ENCODE results near the gene PDLIM3. TPM values are rescaled to one million over a fixed set of nuclear protein-coding genes. Genes with fewer than 3 reads are reported as not detected.

The PDLIM3 gene
- total and polyA plus RNA-seq, 11 donors = 111 to 1,156 (median 246) TPM

DNA sequence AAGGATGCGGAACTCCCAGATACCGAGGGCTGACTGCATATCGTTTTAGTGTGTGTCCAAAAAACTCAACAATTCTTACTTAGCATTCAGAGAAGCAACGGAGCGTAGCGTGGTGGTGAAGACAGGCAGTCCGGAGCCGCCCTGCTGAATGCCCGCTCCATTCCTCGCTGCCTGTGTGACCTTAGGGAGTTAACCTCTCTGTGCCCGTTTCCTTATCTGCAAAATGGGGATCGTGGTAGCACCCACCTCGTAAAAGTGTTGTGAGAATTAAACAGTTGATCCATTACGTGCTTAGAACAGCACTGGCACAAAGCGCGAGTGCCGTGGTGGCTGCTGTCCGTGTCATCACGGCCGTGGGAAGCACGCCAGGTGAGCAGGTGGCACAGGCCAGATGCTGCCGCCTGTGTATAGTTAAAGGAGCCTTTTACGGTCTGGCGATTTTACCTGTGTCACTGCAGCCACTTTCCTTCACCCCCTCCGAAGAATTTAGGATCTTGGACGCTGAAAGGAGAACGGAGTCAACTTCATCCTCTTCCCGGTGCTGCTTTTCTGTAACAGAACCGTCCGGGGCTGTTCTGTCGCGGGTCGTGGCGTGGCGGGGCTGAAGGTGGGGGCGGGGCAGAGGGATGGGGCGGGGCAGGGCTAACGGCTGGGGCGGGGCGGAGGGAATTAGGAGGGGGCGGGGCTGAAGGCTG lies 64.7 kb downstream of the PDLIM3 start:
- peak overlapping the region; percentile 8 to 97 (median 64) for H3K4me3 ChIP-seq
- no peaks in the 10 kb centered on the region for H3K9me3 ChIP-seq
- intact Hi-C loops (cut with DNase I) = loop anchor here (1.0 to 10.0 kb wide), 9 partner anchors 43 to 564 kb away; partner anchors contain the start of gene UFSP2 (in 1 of the 10)
- H3K4me1 ChIP-seq = peaks cover 0 to 17% (median 6%) of the 10 kb centered on the region in 12 donors
- DNase-seq = peak; percentile 48 to 81 (median 66)
- H3K27ac ChIP-seq = peak overlapping the region in 8 of 12 donors; percentile 1 to 81 (median 44)
- no peak for TF ChIP-seq POLR2A (IDR thresholded peaks at IDR 0.05)
- TF ChIP-seq, protein P1, sequence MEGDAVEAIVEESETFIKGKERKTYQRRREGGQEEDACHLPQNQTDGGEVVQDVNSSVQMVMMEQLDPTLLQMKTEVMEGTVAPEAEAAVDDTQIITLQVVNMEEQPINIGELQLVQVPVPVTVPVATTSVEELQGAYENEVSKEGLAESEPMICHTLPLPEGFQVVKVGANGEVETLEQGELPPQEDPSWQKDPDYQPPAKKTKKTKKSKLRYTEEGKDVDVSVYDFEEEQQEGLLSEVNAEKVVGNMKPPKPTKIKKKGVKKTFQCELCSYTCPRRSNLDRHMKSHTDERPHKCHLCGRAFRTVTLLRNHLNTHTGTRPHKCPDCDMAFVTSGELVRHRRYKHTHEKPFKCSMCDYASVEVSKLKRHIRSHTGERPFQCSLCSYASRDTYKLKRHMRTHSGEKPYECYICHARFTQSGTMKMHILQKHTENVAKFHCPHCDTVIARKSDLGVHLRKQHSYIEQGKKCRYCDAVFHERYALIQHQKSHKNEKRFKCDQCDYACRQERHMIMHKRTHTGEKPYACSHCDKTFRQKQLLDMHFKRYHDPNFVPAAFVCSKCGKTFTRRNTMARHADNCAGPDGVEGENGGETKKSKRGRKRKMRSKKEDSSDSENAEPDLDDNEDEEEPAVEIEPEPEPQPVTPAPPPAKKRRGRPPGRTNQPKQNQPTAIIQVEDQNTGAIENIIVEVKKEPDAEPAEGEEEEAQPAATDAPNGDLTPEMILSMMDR (IDR thresholded peaks at IDR 0.05) = no peak
- H3K36me3 ChIP-seq = no peaks in the 10 kb centered on the region
- H3K27me3 ChIP-seq = peaks cover 0 to 11% (median 0%) of the 10 kb centered on the region in 9 donors
- peak; percentile 6 to 44 (median 14) for ATAC-seq
- 1 to 4% (median 2%) methylated on average over 28 to 41 of the region's 41 CpGs for WGBS, 4 donors

DNA sequence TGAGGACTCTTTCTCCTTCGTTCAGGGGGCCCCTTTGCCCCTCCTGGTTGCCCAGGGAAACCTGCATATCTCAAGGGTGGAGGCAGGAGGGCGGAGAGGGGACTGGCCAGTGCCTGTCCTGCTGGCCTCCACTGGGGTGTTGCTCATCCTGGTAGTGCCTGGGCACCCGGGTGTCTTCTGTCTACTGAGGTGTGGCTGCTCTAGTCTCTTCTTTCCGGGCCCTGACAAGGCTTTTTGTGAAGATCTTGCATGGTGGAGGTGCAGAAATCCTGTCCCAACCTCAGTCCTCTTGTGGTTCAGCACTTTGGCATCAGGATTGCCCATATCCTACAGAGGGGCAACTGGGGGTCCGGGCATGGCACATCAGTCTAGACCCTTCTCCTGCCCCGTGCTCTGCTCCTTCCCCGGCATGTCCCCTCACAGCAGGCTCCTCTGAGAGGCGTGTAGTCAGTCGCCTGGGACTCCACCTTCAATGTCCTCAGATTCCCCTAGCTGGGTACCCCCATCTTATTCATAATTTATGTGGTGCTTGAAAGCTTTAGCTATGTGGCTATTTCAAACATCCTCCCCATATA lies 65.6 kb downstream of the PDLIM3 start:
- Histone ChIP-seq H3K4me3 (no peak overlapping the region), H3K36me3 (no peaks in the 10 kb centered on the region), H3K27ac (no peak overlapping the region), H3K9me3 (no peaks in the 10 kb centered on the region), H3K4me1 (peaks cover 0 to 17% (median 6%) of the 10 kb centered on the region in 12 donors), H3K27me3 (peaks cover 0 to 11% (median 0%) of the 10 kb centered on the region in 9 donors)
- ATAC-seq = no peak
- 67 to 76% (median 72%) methylated on average over 9 of the region's 9 CpGs for WGBS, 4 donors
- TF ChIP-seq, protein P1 (IDR thresholded peaks at IDR 0.05) = no peak
- no peak for TF ChIP-seq POLR2A (IDR thresholded peaks at IDR 0.05)
- DNase-seq = no peak
- intact Hi-C loops (cut with DNase I) = loop anchor here in 9 of 10 donors (2.0 to 10.0 kb wide), 10 partner anchors 37 to 565 kb away; partner anchors contain the start of gene UFSP2 (in 3 of the 9)

DNA sequence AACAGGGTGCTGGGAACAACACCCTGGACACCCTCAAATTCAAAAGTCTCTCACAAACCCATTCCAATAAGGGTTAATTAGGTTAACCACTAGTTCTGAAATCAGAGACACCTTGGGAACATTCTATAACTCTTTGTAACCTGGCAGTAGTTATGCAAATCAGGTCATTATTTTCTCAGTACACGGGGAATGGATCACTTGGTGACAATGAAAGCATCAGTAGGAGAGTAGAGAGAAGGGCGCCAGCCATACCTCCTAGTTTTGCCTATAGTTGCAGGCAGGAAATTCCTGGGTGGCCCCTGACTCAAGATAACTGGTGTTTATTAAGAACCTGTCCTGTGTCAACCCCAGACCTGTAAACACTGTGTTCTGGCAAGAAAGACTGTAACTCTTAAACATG lies 66.3 kb downstream of the PDLIM3 start:
- peaks cover 0 to 11% (median 0%) of the 10 kb centered on the region in 9 donors for H3K27me3 ChIP-seq
- TF ChIP-seq, protein P1 (IDR thresholded peaks at IDR 0.05) = no peak
- TF ChIP-seq POLR2A (IDR thresholded peaks at IDR 0.05) = no peak
- peaks cover 0 to 17% (median 6%) of the 10 kb centered on the region in 12 donors for H3K4me1 ChIP-seq
- no peaks in the 10 kb centered on the region for H3K36me3 ChIP-seq
- ATAC-seq = no peak
- no peaks in the 10 kb centered on the region for H3K9me3 ChIP-seq
- no peak overlapping the region for H3K27ac ChIP-seq
- no peak for DNase-seq
- intact Hi-C loops (cut with DNase I) = loop anchor here in 4 of 10 donors (2.0 to 5.0 kb wide), 3 partner anchors 37 to 42 kb away; partner anchors contain the start of gene UFSP2 (in 2 of the 4)
- no peak overlapping the region for H3K4me3 ChIP-seq
- 78 to 86% (median 84%) methylated on average over 2 of the region's 2 CpGs for WGBS, 4 donors

DNA sequence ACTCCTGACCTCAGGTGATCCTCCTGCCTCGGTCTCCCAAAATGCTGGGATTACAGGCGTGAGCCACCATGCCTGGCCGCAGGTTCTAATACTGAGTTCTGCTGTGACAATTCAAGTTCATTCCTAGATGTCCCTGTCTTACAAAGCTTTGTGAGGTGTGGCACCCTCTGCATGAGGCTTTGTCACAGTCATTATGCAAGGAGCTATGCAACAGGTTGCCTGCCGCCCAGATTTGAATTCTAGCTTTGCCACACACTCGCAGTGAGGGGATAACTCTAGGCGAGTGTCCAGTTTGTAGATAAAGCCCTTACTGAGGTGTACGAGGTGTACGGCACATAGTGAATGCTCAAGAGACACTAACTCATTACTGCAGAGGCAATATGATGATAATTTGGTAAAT lies 67.3 kb downstream of the PDLIM3 start:
- intact Hi-C loops (cut with DNase I) = loop anchor here in 4 of 10 donors (2.0 to 5.0 kb wide), 3 partner anchors 36 to 41 kb away; partner anchors contain the start of gene UFSP2 (in 2 of the 4)
- no peak overlapping the region for H3K27ac ChIP-seq

More for the DNA sequence above, 67.3 kb downstream of the PDLIM3 start:
- peaks cover 0 to 11% (median 0%) of the 10 kb centered on the region in 9 donors for H3K27me3 ChIP-seq
- ATAC-seq = no peak
- no peaks in the 10 kb centered on the region for H3K9me3 ChIP-seq
- TF ChIP-seq, protein P1 (IDR thresholded peaks at IDR 0.05) = no peak
- H3K36me3 ChIP-seq = no peaks in the 10 kb centered on the region
- peaks cover 0 to 17% (median 6%) of the 10 kb centered on the region in 12 donors for H3K4me1 ChIP-seq
- no peak overlapping the region for H3K4me3 ChIP-seq
- no peak for DNase-seq
- 84 to 91% (median 88%) methylated on average over 8 of the region's 8 CpGs for WGBS, 4 donors
